Upper lobe of left lung (tissue), 6 donors: Measurements from ENCODE around the gene C4orf51. TPM values are rescaled to one million over a fixed set of nuclear protein-coding genes. Genes with fewer than 3 reads are reported as not detected.

Source experiments
- ATAC-seq, 2 donors: fragments of 200-7000 bp; cut with Tn5 transposase; one replicate each; pipeline ENCODE4 v1.9.1; 2022; ENCODE audit warnings: mild to moderate bottlenecking in 2 of 2, moderate library complexity in 2 of 2; ENCODE audit not compliant: low FRiP score in 2 of 2
- DNase-seq, 2 donors: peaks; one replicate each; pipeline ENCODE4 v3.0.0-alpha.2; 2019 to 2020
- H3K27ac ChIP-seq, 4 donors: fragments of 200-600 bp; sonication (generic); one replicate each; pipeline ENCODE4 v1.5.1; 2016 to 2019
- H3K27me3 ChIP-seq, 4 donors: fragments of 200-600 bp; sonication (generic); one replicate each; pipeline ENCODE4 v1.5.1; 2017 to 2019
- H3K36me3 ChIP-seq, 4 donors: fragments of 200-600 bp; sonication (generic); one replicate each; pipeline ENCODE4 v1.5.1; 2016 to 2019
- H3K4me1 ChIP-seq, 4 donors: fragments of 200-600 bp; sonication (generic); one replicate each; pipeline ENCODE4 v1.5.1; 2018 to 2019
- H3K4me3 ChIP-seq, 4 donors: fragments of 200-600 bp; sonication (generic); one replicate each; pipeline ENCODE4 v1.5.1; 2017 to 2019; ENCODE audit warnings: mild to moderate bottlenecking in 2 of 4, moderate library complexity in 1 of 4
- H3K9me3 ChIP-seq, 4 donors: fragments of 200-600 bp; sonication (generic); one replicate each; pipeline ENCODE4 v1.5.1; 2018 to 2019
- CTCF ChIP-seq, 6 experiments: fragments of 450-650 bp in 4 of 6; fragments of 200-600 bp in 2 of 6; sonication (generic) in 2 of 6; IDR thresholded peaks; one replicate each; pipeline ENCODE4 v1.5.1; 2016 to 2019; ENCODE audit warnings: antibody characterized with exemption in 6 of 6
- EP300 ChIP-seq, 4 donors: sonication (generic); formaldehyde crosslinking; IDR thresholded peaks; one replicate each; pipeline ENCODE4 v1.5.1; 2017; ENCODE audit warnings: antibody characterized with exemption in 4 of 4, control low read depth in 2 of 4
- POLR2A ChIP-seq, 4 donors: fragments of 450-650 bp; IDR thresholded peaks; one replicate each; pipeline ENCODE4 v1.5.1; 2016 to 2017; ENCODE audit warnings: antibody characterized with exemption in 4 of 4, mild to moderate bottlenecking in 2 of 4
- POLR2AphosphoS5 ChIP-seq, 2 donors: sonication (generic); formaldehyde crosslinking; IDR thresholded peaks; one replicate each; pipeline ENCODE4 v1.5.1; 2017; ENCODE audit warnings: antibody characterized with exemption in 2 of 2
- WGBS, 2 donors: methylation state at CpG; one replicate each; pipeline ENCODE4 v1.1.5; 2017 to 2018; 5-methylcytosine and 5-hydroxymethylcytosine counted together
- total RNA-seq, 6 donors: library from RNA; depleted of rRNA in 4 of 6; stranded (reverse); fragments of >200 nt in 4 of 6; gene quantifications; one replicate each; pipeline versions ENCODE4 v1.1.0 to v1.2.1, GENCODE V29; 2016 to 2021
- donor health status: DM: no; HTN: no; CAD: no; lungs with moderate emphysema.
- donor health status: DM: no; HTN: yes; CAD: no; lungs with severe emphysema.

The C4orf51 gene
- total RNA-seq, 6 donors from 2014 or later, result not detected

GRCh38 chr4:145773581-145774234 lies 93.8 kb downstream of the C4orf51 start:
- Histone ChIP-seq H3K9me3 (no peaks in the 10 kb centered on the region), H3K27ac (no peak overlapping the region), H3K27me3 (no peaks in the 10 kb centered on the region), H3K36me3 (peaks cover 0 to 18% (median 6%) of the 10 kb centered on the region in 4 donors), H3K4me1 (no peaks in the 10 kb centered on the region), H3K4me3 (no peak overlapping the region)
- no peak for DNase-seq
- 88 to 97% methylated on average over 6 of the region's 6 CpGs for WGBS, 2 donors
- no peak for TF ChIP-seq POLR2A (IDR thresholded peaks at IDR 0.05)
- TF ChIP-seq EP300 (IDR thresholded peaks at IDR 0.05), result no peak
- TF ChIP-seq POLR2AphosphoS5 (IDR thresholded peaks at IDR 0.05), result no peak
- TF ChIP-seq CTCF (IDR thresholded peaks at IDR 0.05), result no peak
- no peak for ATAC-seq

- no peaks in the 10 kb centered on the region for H3K9me3 ChIP-seq
- no peak for DNase-seq
- H3K36me3 ChIP-seq, result peaks cover 0 to 18% (median 6%) of the 10 kb centered on the region in 4 donors
- no peak overlapping the region for H3K27ac ChIP-seq
- no peak overlapping the region for H3K4me3 ChIP-seq
- no peaks in the 10 kb centered on the region for H3K27me3 ChIP-seq
- no peak for TF ChIP-seq EP300 (IDR thresholded peaks at IDR 0.05)
- TF ChIP-seq POLR2A (IDR thresholded peaks at IDR 0.05), result no peak
- no peak for TF ChIP-seq CTCF (IDR thresholded peaks at IDR 0.05)
- no peak for TF ChIP-seq POLR2AphosphoS5 (IDR thresholded peaks at IDR 0.05)
- ATAC-seq, result no peak
- H3K4me1 ChIP-seq, result no peaks in the 10 kb centered on the region
- WGBS, 2 donors, result 97% methylated on average over 6 of the region's 6 CpGs
These were observed 94.5 kb downstream of the C4orf51 start for GRCh38 chr4:145774473-145774872.

GRCh38 chr4:145775406-145775805 lies 95.5 kb downstream of the C4orf51 start:
- no peak for ATAC-seq
- no peaks in the 10 kb centered on the region for H3K9me3 ChIP-seq
- no peak overlapping the region for H3K4me3 ChIP-seq
- TF ChIP-seq EP300 (IDR thresholded peaks at IDR 0.05) (no peak), CTCF (IDR thresholded peaks at IDR 0.05) (no peak), POLR2A (IDR thresholded peaks at IDR 0.05) (no peak), POLR2AphosphoS5 (IDR thresholded peaks at IDR 0.05) (no peak)
- no peak overlapping the region for H3K27ac ChIP-seq
- DNase-seq, result no peak
- peaks cover 0 to 18% (median 6%) of the 10 kb centered on the region in 4 donors for H3K36me3 ChIP-seq
- 84 to 95% methylated on average over 3 of the region's 3 CpGs for WGBS, 2 donors
- no peaks in the 10 kb centered on the region for H3K27me3 ChIP-seq
- no peaks in the 10 kb centered on the region for H3K4me1 ChIP-seq

GRCh38 chr4:145776208-145776607 lies 96.3 kb downstream of the C4orf51 start:
- Histone ChIP-seq H3K27me3 (no peaks in the 10 kb centered on the region), H3K4me3 (no peak overlapping the region), H3K4me1 (no peaks in the 10 kb centered on the region), H3K9me3 (no peaks in the 10 kb centered on the region), H3K36me3 (peaks cover 0 to 18% (median 6%) of the 10 kb centered on the region in 4 donors), H3K27ac (no peak overlapping the region)
- ATAC-seq, result no peak
- WGBS, 2 donors, result 92 to 96% methylated on average over 4 of the region's 4 CpGs
- TF ChIP-seq POLR2A (IDR thresholded peaks at IDR 0.05) (no peak), CTCF (IDR thresholded peaks at IDR 0.05) (no peak), POLR2AphosphoS5 (IDR thresholded peaks at IDR 0.05) (no peak), EP300 (IDR thresholded peaks at IDR 0.05) (no peak)
- DNase-seq, result no peak

- DNase-seq (no peak), ATAC-seq (no peak)
- no peak overlapping the region for H3K4me3 ChIP-seq
- H3K9me3 ChIP-seq, result no peaks in the 10 kb centered on the region
- no peaks in the 10 kb centered on the region for H3K4me1 ChIP-seq
- H3K36me3 ChIP-seq, result peaks cover 0 to 6% (median 2%) of the 10 kb centered on the region in 4 donors
- 75 to 86% methylated on average over 8 of the region's 8 CpGs for WGBS, 2 donors
- no peak overlapping the region for H3K27ac ChIP-seq
- TF ChIP-seq POLR2A (IDR thresholded peaks at IDR 0.05) (no peak), CTCF (IDR thresholded peaks at IDR 0.05) (no peak), EP300 (IDR thresholded peaks at IDR 0.05) (no peak), POLR2AphosphoS5 (IDR thresholded peaks at IDR 0.05) (no peak)
- no peaks in the 10 kb centered on the region for H3K27me3 ChIP-seq
These were observed 99.4 kb downstream of the C4orf51 start for GRCh38 chr4:145779319-145779801.
